CMK (cell line): ENCODE data around the gene TTC33.
"Not testable (repeated sequence)": the region's sequence is repeated elsewhere in the genome, so short reads cannot be mapped to it uniquely, and the experiment has no call there.

Source experiments
- DNase-seq: peaks from one replicate; pipeline ENCODE4 v3.0.0-alpha.2; 2010; ENCODE audit warnings: low read depth

The TTC33 gene

DNA sequence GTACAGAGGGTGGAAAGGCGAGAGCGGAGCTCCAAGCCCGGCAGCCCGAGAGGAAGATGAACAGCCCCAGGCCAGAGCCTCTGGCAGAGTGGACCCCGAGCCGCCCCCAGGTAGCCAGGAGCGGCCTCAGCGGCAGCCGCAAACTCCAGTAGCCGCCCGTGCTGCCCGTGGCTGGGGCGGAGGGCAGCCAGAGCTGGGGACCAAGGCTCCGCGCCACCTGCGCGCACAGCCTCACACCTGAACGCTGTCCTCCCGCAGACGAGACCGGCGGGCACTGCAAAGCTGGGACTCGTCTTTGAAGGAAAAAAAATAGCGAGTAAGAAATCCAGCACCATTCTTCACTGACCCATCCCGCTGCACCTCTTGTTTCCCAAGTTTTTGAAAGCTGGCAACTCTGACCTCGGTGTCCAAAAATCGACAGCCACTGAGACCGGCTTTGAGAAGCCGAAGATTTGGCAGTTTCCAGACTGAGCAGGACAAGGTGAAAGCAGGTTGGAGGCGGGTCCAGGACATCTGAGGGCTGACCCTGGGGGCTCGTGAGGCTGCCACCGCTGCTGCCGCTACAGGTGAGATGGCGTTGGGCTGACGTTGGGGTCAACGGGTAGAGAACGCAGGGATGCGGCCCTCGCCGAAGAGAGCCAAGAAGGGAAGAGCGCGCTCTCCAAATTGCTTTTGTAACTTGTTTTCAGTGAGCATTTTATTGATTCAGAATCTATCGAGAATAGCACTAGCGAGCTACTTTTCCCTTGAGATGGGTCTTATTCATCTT lies 75.7 kb downstream of the TTC33 start, which contains the start of gene PTGER4:
PTGER4 (plus strand) TSS at position 3 of the 769 bp plus-strand sequence. CDS start 1,079 bp downstream, outside the sequence.
- DNase-seq, result no peak

GRCh38 chr5:40679148-40679912 lies 76.4 kb downstream of the TTC33 start:
- DNase-seq, result peak; percentile 39

GRCh38 chr5:40678460-40679147 lies 77.2 kb downstream of the TTC33 start:
- DNase-seq, result no peak

- DNase-seq, result no peak
These were observed 77.7 kb downstream of the TTC33 start for GRCh38 chr5:40678026-40678425.

- no peak for DNase-seq
These were observed 78.3 kb downstream of the TTC33 start for GRCh38 chr5:40677456-40677855.

GRCh38 chr5:40676613-40677343 lies 79.0 kb downstream of the TTC33 start:
- no peak for DNase-seq

- no peak for DNase-seq
These were observed 80.2 kb downstream of the TTC33 start for GRCh38 chr5:40675396-40676133.

DNA sequence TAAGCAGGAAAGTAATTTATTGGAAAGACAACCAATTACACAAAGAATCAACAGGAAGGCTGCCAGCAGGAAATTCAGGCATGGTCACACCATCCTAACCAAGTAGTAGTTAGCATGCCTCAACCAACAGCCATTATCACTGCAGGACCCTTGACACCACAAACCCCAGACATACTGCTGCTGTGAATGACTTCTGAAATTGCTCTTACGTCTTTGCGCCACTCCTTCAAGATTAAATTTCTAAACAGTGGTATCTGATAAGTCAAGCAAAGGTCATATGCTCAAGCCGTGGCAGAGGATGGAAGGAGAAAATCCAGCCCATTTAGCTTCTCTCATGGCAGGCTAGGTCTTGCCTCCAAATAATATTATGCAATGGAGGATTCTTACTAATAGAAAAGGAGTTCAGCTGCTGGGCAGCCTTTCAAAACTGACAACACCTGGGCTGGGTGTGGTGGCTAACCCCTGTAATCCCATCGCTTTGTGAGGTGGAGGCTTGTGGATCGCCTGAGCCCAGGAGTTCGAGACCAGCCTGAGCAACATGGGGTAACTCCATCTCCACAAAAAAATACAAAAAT lies 81.0 kb downstream of the TTC33 start:
- DNase-seq, result no peak

DNA sequence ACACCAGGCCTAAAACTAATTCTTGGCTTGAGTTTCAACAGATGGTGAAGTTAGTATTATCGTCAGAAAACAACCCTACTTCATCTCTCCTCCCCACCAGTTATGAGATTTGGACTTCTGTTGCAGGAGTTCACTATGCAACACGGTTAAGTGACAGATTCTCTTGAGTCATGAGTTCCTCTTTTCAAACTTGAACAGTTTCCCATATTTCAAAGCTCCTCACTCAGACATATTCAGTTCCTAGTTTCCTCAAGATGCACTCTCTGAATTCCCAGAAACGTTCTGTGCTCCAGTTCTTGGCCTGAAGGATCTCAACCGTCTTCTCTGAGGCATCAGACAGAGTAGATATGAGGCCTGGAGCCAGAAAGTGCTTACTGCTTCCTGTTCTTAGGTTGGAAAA lies 83.3 kb downstream of the TTC33 start:
- no peak for DNase-seq

DNA sequence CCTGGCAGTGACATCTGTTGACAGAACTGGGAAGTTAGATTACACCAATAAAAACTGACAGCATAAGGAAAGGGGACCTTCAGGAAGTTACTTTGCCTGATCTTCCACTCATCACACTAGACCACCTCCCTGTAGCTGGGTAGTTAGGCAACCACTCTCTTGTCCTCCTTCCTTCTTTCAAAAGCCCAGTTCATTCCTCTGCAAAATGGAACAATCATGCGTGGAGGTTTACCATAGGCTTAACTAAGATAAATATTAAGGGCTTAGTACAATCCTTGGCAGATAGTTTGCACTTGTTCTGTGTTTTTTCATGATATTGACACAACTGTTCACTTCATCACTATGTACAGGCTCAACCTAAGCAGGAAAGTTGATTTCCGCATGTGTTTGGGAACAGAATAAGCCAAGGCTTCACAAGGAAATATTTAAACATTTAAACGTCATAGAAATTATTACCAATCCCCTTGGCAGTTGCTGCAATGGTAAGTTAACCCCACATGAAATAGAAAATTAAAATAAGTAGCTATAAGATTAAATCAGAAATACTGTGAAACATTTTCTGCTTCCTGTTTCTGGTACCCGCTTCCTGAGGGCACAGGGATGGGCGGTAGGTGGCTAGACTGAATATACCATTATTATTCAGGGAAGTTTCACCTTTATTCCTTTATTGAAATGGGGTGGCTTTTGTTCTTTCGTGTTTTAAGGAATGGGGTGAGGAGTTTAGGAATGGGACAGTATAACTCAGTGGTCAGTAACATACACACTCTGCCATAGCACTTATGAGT lies 86.0 kb downstream of the TTC33 start:
- no peak for DNase-seq

DNA sequence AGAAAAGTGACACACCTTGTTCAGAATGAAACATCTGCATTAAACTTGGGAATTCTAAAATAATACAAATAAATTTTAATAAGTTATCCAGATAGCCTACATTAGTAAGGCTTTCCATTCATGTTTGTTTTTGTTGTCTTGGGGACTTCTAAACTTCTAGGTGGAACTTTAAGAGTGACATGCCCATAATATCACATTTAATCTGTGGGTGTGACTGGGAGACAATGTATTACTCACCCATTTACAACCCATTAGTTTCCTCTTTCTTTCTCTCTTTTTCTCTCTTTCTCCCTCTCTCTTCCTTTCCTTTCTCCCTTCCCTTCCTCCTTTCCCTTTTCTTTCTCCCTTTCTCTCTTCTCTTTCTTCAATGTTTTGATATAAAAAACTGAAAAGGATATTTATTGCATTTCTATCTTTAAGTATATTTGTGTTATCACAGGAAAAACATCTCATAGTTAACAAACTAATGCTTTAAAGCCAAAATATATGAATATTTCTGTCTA lies 88.5 kb downstream of the TTC33 start:
- DNase-seq, result no peak

GRCh38 chr5:40666657-40667056 lies 89.1 kb downstream of the TTC33 start:
- no peak for DNase-seq

DNA sequence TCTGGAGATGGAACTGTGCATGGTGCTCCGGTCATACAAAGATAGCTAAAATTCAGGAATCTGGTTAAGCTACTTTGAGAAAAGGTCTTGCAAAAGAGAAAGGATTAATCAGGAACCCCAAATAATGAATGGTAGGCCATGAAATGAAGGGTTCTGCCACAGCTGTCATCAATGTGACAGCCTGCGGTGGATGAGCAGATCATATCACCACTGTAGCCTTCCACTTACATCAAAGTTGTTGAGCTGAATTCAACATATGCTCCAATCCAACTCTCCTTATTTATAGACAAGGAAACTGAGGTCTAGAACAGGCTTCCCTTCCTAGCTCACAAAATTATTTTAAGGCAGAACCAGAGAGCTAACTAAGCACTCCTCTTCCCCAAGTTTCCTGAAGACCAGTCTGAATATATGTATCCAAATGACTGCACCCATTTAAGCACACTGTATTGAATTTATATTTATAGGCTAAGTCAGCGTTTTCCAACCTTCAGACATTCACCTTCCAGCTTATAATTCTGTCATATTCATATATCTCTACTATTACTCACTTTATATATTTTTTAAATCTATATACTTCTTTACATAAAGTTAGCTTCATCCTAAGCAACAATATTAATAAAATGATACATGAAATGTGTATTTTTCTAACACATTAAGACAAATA lies 90.0 kb downstream of the TTC33 start:
- DNase-seq, result no peak

DNA sequence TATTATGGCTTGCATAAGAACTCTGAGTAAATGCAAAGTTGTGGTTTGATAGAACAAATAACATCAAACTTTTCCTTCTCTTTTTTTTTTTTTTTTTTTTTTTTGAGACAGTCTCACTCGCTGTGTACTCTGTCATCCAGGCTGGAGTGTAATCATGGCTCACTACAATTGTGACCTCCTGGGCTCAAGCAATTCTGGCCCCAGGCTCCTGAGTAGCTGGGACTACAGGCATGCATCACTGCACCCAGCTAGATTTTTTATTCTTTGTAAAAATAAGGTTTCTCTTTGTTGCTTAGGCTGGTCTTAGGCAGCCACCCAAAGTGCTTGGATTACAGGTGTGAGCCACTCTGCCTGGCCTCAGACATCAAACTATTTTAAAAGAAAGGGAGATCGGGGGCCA lies 95.0 kb downstream of the TTC33 start:
- no peak for DNase-seq

GRCh38 chr5:40656766-40657165 lies 99.0 kb downstream of the TTC33 start:
- no peak for DNase-seq

DNA sequence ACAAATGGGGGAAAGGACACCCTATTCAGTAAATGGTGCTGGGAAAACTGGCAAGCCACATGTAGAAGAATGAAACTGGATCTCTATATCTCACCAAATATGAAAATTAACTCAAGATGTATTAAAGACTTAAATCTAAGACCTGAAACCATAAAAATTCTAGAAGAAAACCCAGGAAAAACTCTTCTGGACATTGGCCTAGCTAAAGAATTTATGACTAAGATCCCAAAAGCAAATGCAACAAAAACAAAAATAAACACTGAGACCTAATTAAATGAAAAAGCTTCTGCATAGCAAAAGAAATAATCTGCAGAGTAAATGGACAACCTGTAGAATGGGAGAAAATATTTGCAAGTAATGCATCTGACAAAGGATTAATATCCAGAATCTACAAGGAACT lies 99.7 kb downstream of the TTC33 start:
- not testable (repeated sequence) for DNase-seq

DNA sequence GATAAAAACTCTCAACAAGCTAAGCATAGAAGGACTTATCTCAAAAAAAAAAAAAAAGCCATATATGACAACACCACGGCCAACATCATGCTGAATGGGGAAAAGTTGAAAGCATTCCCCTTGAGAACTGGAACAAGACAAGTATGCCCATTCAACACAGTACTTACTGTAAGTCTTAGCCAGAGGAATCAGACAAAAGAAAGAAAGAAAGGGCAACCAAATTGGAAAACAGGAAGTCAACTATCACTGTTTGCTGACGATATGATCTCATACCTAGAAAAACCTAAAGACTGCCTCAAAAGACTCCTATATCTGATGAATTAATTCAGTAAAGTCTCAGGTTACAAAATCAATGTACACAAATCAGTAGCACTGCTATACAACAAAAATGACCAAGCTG lies 100.6 kb downstream of the TTC33 start:
- DNase-seq, result no peak

DNA sequence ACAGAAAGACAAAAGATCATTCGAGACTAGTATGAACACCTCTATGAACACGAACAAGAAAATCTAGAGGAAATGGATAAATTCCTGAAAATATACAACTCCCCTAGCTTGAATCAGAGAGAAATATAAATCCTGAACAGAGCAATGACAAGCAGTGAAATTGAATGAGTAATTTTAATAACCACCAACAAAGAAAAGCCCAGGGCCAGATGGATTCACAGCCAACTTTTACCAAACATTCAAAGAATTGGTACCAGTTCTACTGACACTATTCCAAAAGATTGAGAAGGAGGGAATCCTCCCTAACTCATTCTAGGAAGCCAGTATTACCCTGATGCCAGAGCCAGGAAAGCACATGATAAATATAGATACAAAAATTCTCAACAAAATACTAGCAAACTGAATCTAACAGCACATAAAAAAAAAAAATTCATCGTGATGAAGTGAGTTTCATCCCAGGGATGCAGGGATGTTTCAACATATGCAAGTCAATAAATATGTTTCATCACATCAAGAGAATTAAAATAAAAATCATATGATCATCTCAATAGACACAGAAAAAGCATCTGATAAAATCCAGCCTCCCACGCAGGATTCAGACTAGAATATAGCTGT lies 101.3 kb downstream of the TTC33 start:
- DNase-seq, result no peak
